ENCODE data around the gene CLEC19A.

The CLEC19A gene

GRCh38 chr16:19338335-19338734, 52.8 kb downstream of the CLEC19A start:
- no peaks in the 10 kb centered on the region for H3K79me1 ChIP-seq (ENCODE audit: low read depth, low read length)
- no peak overlapping the region for H2AK5ac ChIP-seq (ENCODE audit: low read depth, low read length)
- H3K4me3 ChIP-seq (ENCODE audit: low read length in 2 of 2), result no peak overlapping the region
- no peak overlapping the region for H4K91ac ChIP-seq (ENCODE audit: low read depth, low read length, poor library complexity)
- no peak overlapping the region for H2BK5ac ChIP-seq (ENCODE audit: low read length)
- H2BK120ac ChIP-seq (ENCODE audit: low read depth, low read length), result no peak overlapping the region
- H3K27ac ChIP-seq (replicated peaks; ENCODE audit: low read length), result no peak overlapping the region
- no peaks in the 10 kb centered on the region for H3K9me3 ChIP-seq (replicated peaks in 1 of 2; ENCODE audit: control insufficient read depth in 2 of 2, insufficient read depth in 1 of 2, low read depth in 1 of 2, low read length in 2 of 2)
- H3K4ac ChIP-seq (ENCODE audit: low read length), result no peak overlapping the region
- no CpG with 5 or more reads among the region's 3 CpGs for WGBS, 2 donors (ENCODE audit: extremely low coverage in 2 of 2, insufficient read length in 2 of 2, insufficient replicate concordance in 1 of 2)
- H3K4me2 ChIP-seq (ENCODE audit: insufficient read depth, low read length, poor library complexity, severe bottlenecking), result no peak overlapping the region
- no peak for DNase-seq (ENCODE audit: low spot score)
- H3K23ac ChIP-seq (ENCODE audit: low read depth, low read length, poor library complexity), result no peak overlapping the region
- no peaks in the 10 kb centered on the region for H3K36me3 ChIP-seq (replicated peaks in 1 of 2; ENCODE audit: control insufficient read depth in 2 of 2, insufficient read depth in 2 of 2, low read length in 2 of 2)
- H3K9ac ChIP-seq (ENCODE audit: low read depth, low read length, poor library complexity), result no peak overlapping the region
- H3K14ac ChIP-seq (ENCODE audit: low read length), result no peak overlapping the region
- H3K4me1 ChIP-seq (ENCODE audit: control insufficient read depth in 2 of 2, insufficient read depth in 1 of 2, low read depth in 1 of 2, low read length in 2 of 2), result no peaks in the 10 kb centered on the region
- H2AFZ ChIP-seq (ENCODE audit: low read length), result no peak overlapping the region
- H3K18ac ChIP-seq (ENCODE audit: low read length), result no peak overlapping the region
- H4K8ac ChIP-seq (ENCODE audit: low read depth, low read length), result no peak overlapping the region
- no peaks in the 10 kb centered on the region for H3K27me3 ChIP-seq (ENCODE audit: control insufficient read depth in 3 of 3, insufficient read depth in 3 of 3, low read depth in 1 of 3, low read length in 3 of 3)
- H2BK12ac ChIP-seq (ENCODE audit: low read length), result no peak overlapping the region
- H2BK15ac ChIP-seq (ENCODE audit: low read length), result no peak overlapping the region

GRCh38 chr16:19344224-19344801, 58.8 kb downstream of the CLEC19A start:
- no CpG with 5 or more reads among the region's 9 CpGs for WGBS, 2 donors (ENCODE audit: extremely low coverage in 2 of 2, insufficient read length in 2 of 2, insufficient replicate concordance in 1 of 2)
- Histone ChIP-seq H3K4me2 (ENCODE audit: insufficient read depth, low read length, poor library complexity, severe bottlenecking) (no peak overlapping the region), H3K36me3 (replicated peaks in 1 of 2; ENCODE audit: control insufficient read depth in 2 of 2, insufficient read depth in 2 of 2, low read length in 2 of 2) (no peaks in the 10 kb centered on the region), H2BK12ac (ENCODE audit: low read length) (no peak overlapping the region), H2BK15ac (ENCODE audit: low read length) (no peak overlapping the region), H3K79me1 (ENCODE audit: low read depth, low read length) (no peaks in the 10 kb centered on the region), H2AK5ac (ENCODE audit: low read depth, low read length) (no peak overlapping the region), H2BK120ac (ENCODE audit: low read depth, low read length) (no peak overlapping the region), H3K14ac (ENCODE audit: low read length) (no peak overlapping the region), H3K9me3 (replicated peaks in 1 of 2; ENCODE audit: control insufficient read depth in 2 of 2, insufficient read depth in 1 of 2, low read depth in 1 of 2, low read length in 2 of 2) (no peaks in the 10 kb centered on the region), H3K4me3 (ENCODE audit: low read length in 2 of 2) (no peak overlapping the region), H4K91ac (ENCODE audit: low read depth, low read length, poor library complexity) (no peak overlapping the region), H3K9ac (ENCODE audit: low read depth, low read length, poor library complexity) (no peak overlapping the region), H2AFZ (ENCODE audit: low read length) (no peak overlapping the region), H3K27me3 (ENCODE audit: control insufficient read depth in 3 of 3, insufficient read depth in 3 of 3, low read depth in 1 of 3, low read length in 3 of 3) (peaks cover 0 to 8% (median 0%) of the 10 kb centered on the region in 3 experiments), H3K27ac (replicated peaks; ENCODE audit: low read length) (no peak overlapping the region), H3K23ac (ENCODE audit: low read depth, low read length, poor library complexity) (no peak overlapping the region), H2BK5ac (ENCODE audit: low read length) (no peak overlapping the region), H3K18ac (ENCODE audit: low read length) (no peak overlapping the region), H3K4ac (ENCODE audit: low read length) (no peak overlapping the region), H4K8ac (ENCODE audit: low read depth, low read length) (no peak overlapping the region), H3K4me1 (ENCODE audit: control insufficient read depth in 2 of 2, insufficient read depth in 1 of 2, low read depth in 1 of 2, low read length in 2 of 2) (peaks cover 0 to 16% of the 10 kb centered on the region in 2 donors)
- no peak for DNase-seq (ENCODE audit: low spot score)

GRCh38 chr16:19344980-19345379, 59.4 kb downstream of the CLEC19A start:
- Histone ChIP-seq H3K4me2 (ENCODE audit: insufficient read depth, low read length, poor library complexity, severe bottlenecking) (no peak overlapping the region), H3K79me1 (ENCODE audit: low read depth, low read length) (no peaks in the 10 kb centered on the region), H2AFZ (ENCODE audit: low read length) (no peak overlapping the region), H3K27ac (replicated peaks; ENCODE audit: low read length) (no peak overlapping the region), H2BK15ac (ENCODE audit: low read length) (no peak overlapping the region), H2BK5ac (ENCODE audit: low read length) (no peak overlapping the region), H3K4me1 (ENCODE audit: control insufficient read depth in 2 of 2, insufficient read depth in 1 of 2, low read depth in 1 of 2, low read length in 2 of 2) (peaks cover 0 to 16% of the 10 kb centered on the region in 2 donors), H4K91ac (ENCODE audit: low read depth, low read length, poor library complexity) (no peak overlapping the region), H3K9me3 (replicated peaks in 1 of 2; ENCODE audit: control insufficient read depth in 2 of 2, insufficient read depth in 1 of 2, low read depth in 1 of 2, low read length in 2 of 2) (no peaks in the 10 kb centered on the region), H2BK12ac (ENCODE audit: low read length) (no peak overlapping the region), H3K4ac (ENCODE audit: low read length) (no peak overlapping the region), H3K18ac (ENCODE audit: low read length) (no peak overlapping the region), H4K8ac (ENCODE audit: low read depth, low read length) (no peak overlapping the region), H2BK120ac (ENCODE audit: low read depth, low read length) (no peak overlapping the region), H2AK5ac (ENCODE audit: low read depth, low read length) (no peak overlapping the region), H3K14ac (ENCODE audit: low read length) (no peak overlapping the region), H3K27me3 (ENCODE audit: control insufficient read depth in 3 of 3, insufficient read depth in 3 of 3, low read depth in 1 of 3, low read length in 3 of 3) (peaks cover 0 to 11% (median 0%) of the 10 kb centered on the region in 3 experiments), H3K23ac (ENCODE audit: low read depth, low read length, poor library complexity) (no peak overlapping the region), H3K36me3 (replicated peaks in 1 of 2; ENCODE audit: control insufficient read depth in 2 of 2, insufficient read depth in 2 of 2, low read length in 2 of 2) (no peaks in the 10 kb centered on the region), H3K9ac (ENCODE audit: low read depth, low read length, poor library complexity) (no peak overlapping the region), H3K4me3 (ENCODE audit: low read length in 2 of 2) (no peak overlapping the region)
- no peak for DNase-seq (ENCODE audit: low spot score)
- no CpG with 5 or more reads among the region's 4 CpGs for WGBS, 2 donors (ENCODE audit: extremely low coverage in 2 of 2, insufficient read length in 2 of 2, insufficient replicate concordance in 1 of 2)

GRCh38 chr16:19346335-19346922, 60.9 kb downstream of the CLEC19A start:
- H2BK120ac ChIP-seq (ENCODE audit: low read depth, low read length), result no peak overlapping the region
- H3K9me3 ChIP-seq (replicated peaks in 1 of 2; ENCODE audit: control insufficient read depth in 2 of 2, insufficient read depth in 1 of 2, low read depth in 1 of 2, low read length in 2 of 2), result no peaks in the 10 kb centered on the region
- no peak overlapping the region for H3K23ac ChIP-seq (ENCODE audit: low read depth, low read length, poor library complexity)
- no peak overlapping the region for H4K8ac ChIP-seq (ENCODE audit: low read depth, low read length)
- H2AK5ac ChIP-seq (ENCODE audit: low read depth, low read length), result no peak overlapping the region
- H3K18ac ChIP-seq (ENCODE audit: low read length), result no peak overlapping the region
- peaks cover 0 to 17% of the 10 kb centered on the region in 2 donors for H3K4me1 ChIP-seq (ENCODE audit: control insufficient read depth in 2 of 2, insufficient read depth in 1 of 2, low read depth in 1 of 2, low read length in 2 of 2)
- DNase-seq (ENCODE audit: low spot score), result no peak
- H2BK15ac ChIP-seq (ENCODE audit: low read length), result no peak overlapping the region
- no peaks in the 10 kb centered on the region for H3K36me3 ChIP-seq (replicated peaks in 1 of 2; ENCODE audit: control insufficient read depth in 2 of 2, insufficient read depth in 2 of 2, low read length in 2 of 2)
- H3K4me2 ChIP-seq (ENCODE audit: insufficient read depth, low read length, poor library complexity, severe bottlenecking), result no peak overlapping the region
- no peak overlapping the region for H3K9ac ChIP-seq (ENCODE audit: low read depth, low read length, poor library complexity)
- no peak overlapping the region for H2BK12ac ChIP-seq (ENCODE audit: low read length)
- H3K4ac ChIP-seq (ENCODE audit: low read length), result no peak overlapping the region
- no peak overlapping the region for H4K91ac ChIP-seq (ENCODE audit: low read depth, low read length, poor library complexity)
- no peak overlapping the region for H2BK5ac ChIP-seq (ENCODE audit: low read length)
- no CpG with 5 or more reads among the region's 3 CpGs for WGBS, 2 donors (ENCODE audit: extremely low coverage in 2 of 2, insufficient read length in 2 of 2, insufficient replicate concordance in 1 of 2)
- H3K27me3 ChIP-seq (ENCODE audit: control insufficient read depth in 3 of 3, insufficient read depth in 3 of 3, low read depth in 1 of 3, low read length in 3 of 3), result peaks cover 0 to 11% (median 0%) of the 10 kb centered on the region in 3 experiments
- H3K4me3 ChIP-seq (ENCODE audit: low read length in 2 of 2), result no peak overlapping the region
- H3K14ac ChIP-seq (ENCODE audit: low read length), result no peak overlapping the region
- H3K79me1 ChIP-seq (ENCODE audit: low read depth, low read length), result no peaks in the 10 kb centered on the region
- no peak overlapping the region for H2AFZ ChIP-seq (ENCODE audit: low read length)
- no peak overlapping the region for H3K27ac ChIP-seq (replicated peaks; ENCODE audit: low read length)
